Retinal pigment epithelial cell (primary cell): ENCODE measurements around the gene JOSD2.

Source experiments
- DNase-seq: peaks from one replicate; pipeline ENCODE4 v3.0.0-alpha.2; 2010; ENCODE audit warnings: low read depth
- H3K4me3 ChIP-seq: 2 replicates; pipeline ENCODE4 v1.5.1; 2011; ENCODE audit warnings: mild to moderate bottlenecking, low read length, control low read depth, moderate library complexity
- CTCF ChIP-seq: conservative IDR thresholded peaks from 2 replicates; pipeline ENCODE4 v1.5.1; 2011; ENCODE audit warnings: low read depth, low read length, control low read depth, inconsistent platforms

The JOSD2 gene

GRCh38 chr19:50551034-50551714, 40.2 kb upstream of the JOSD2 start:
- TF ChIP-seq CTCF: no peak
- H3K4me3 ChIP-seq: no peak overlapping the region
- DNase-seq: no peak

GRCh38 chr19:50550594-50550966, 39.6 kb upstream of the JOSD2 start:
- no peak for TF ChIP-seq CTCF
- no peak overlapping the region for H3K4me3 ChIP-seq
- no peak for DNase-seq

GRCh38 chr19:50549927-50550593, 39.1 kb upstream of the JOSD2 start:
- TF ChIP-seq CTCF: no peak
- DNase-seq: no peak
- H3K4me3 ChIP-seq: no peak overlapping the region

- H3K4me3 ChIP-seq: no peak overlapping the region
- no peak for DNase-seq
- TF ChIP-seq CTCF: no peak
Measured at GRCh38 chr19:50549059-50549926, 38.3 kb upstream of the JOSD2 start.

- TF ChIP-seq CTCF: no peak
- no peak for DNase-seq
- no peak overlapping the region for H3K4me3 ChIP-seq
Measured at GRCh38 chr19:50548191-50549058, 37.4 kb upstream of the JOSD2 start.

GRCh38 chr19:50547385-50548190, 36.6 kb upstream of the JOSD2 start:
- no peak overlapping the region for H3K4me3 ChIP-seq
- DNase-seq: no peak
- TF ChIP-seq CTCF: peak; percentile 10
